Measurements from ENCODE around the gene CRYGA.

CRYGA gene

GRCh38 chr2:208163489-208163888, at the start of gene CRYGA:
Gene CRYGA (minus strand): TSS chr2:208163589. CDS start chr2:208163556, 33 bp downstream.
- DNase-seq: no peak

GRCh38 chr2:208210688-208211451, 47.5 kb upstream of the CRYGA start:
- no peak for DNase-seq

DNA sequence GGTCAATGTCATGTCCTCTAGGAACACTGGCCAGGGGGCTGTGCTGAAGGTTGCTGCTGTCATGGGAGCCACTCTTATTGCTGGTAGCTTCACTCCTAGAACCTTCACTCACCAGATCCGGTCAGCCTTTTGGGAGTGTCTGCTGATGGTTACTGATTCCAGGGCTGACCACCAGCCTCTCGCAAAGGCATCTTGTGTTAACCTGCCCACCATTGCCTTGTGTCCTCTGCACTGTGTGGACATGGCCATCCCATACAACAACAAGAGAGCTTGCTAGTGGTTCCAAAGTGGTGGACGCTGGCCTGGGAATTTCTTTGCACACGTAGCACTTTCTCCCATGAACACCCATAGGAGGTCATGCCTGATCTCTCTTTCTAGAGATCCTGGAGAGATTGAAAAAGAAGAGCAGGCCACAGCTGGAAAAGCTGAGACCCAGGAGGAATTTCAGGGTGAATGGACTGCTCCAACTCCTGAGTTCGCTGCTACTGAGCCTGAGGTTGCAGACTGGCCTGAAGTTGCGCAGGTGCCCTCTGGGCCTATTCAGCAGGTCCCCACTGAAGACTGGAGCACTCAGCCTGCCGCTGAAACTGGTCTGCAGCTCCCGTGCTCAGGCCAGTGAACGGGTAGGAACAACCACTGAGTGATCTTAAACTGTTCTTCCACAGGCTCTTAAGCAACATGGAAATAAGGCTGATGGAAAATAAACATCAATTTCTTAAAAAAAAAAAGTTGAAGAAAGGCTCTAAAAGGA, 45.1 kb upstream of the CRYGA start:
- DNase-seq: no peak

- no peak for DNase-seq
Observed at GRCh38 chr2:208207769-208208168, 44.4 kb upstream of the CRYGA start.

DNA sequence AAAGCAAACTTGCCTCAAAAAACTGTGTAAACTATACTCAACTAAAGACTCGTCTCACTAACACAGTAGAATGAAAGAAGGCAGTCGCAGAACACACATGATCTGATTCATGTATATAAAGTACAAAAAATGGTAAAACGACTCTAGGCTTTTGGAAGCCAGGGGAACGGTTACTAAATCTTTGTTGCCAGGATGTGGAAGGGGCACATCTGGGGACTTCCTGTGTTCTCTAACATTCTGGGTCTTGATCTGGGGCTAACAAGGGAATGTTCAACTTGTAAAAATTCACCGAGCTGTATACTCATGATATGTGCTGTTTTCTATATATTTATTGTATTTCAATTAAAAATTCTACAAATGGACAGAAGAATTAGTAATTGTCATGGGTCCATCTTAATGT, 40.8 kb upstream of the CRYGA start:
- DNase-seq: no peak

DNA sequence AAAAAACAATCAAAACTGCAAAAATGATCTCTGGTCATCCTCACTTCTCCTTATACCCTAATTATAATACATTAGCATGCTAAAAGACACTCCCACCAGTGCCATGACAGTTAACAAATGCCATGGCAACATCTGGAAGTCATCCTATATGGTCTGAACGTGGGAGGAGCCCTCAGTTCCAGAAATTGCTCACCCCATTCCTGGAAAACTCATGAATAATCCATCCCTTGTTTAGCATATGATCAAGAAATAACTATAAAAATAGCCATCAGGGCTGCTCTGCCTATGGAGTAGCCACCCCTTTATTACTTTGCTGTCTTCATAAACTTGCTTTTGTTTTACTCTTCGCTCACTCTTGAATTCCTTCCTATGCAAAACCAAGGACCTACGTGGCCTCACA, 32.1 kb upstream of the CRYGA start:
- DNase-seq: no peak

GRCh38 chr2:208192611-208193236, 29.3 kb upstream of the CRYGA start:
- DNase-seq: no peak

- DNase-seq: peak in 1 of 2 experiments; percentile 41
Observed at GRCh38 chr2:208189810-208190503, 26.6 kb upstream of the CRYGA start, which contains the start of gene C2orf80. Gene C2orf80 (minus strand): TSS chr2:208190030. CDS start chr2:208186986, 3,044 bp downstream.

- DNase-seq: peak; percentile 53 to 70
Observed at GRCh38 chr2:208189069-208189809, 25.9 kb upstream of the CRYGA start.

GRCh38 chr2:208186893-208187292, 23.5 kb upstream of the CRYGA start:
- DNase-seq: no peak

- no peak for DNase-seq
Observed at GRCh38 chr2:208186465-208186864, 23.1 kb upstream of the CRYGA start.

GRCh38 chr2:208183972-208184705, 20.8 kb upstream of the CRYGA start:
- DNase-seq: peak; percentile 34 to 60

- DNase-seq: peak in 1 of 2 experiments; percentile 3
Observed at GRCh38 chr2:208183526-208183925, 20.1 kb upstream of the CRYGA start.

DNA sequence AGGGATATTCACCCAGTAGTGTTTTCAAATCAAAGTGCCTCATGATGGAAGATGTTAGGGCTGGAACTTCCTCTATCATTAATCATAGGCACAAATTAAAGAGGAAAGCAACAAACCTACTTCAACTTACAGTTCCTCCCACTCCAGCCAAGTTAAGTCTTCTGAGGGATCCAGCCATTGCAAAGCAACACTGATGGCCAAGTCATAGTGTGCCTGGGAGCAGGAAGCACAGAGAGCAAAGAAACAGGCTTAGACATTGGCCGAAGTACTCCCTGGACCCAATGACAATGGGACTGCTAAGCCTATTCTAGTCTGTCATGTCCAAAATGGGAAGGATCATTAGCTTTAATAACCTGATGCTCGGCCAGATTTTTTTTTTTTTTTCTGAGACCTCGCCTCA, 19.4 kb upstream of the CRYGA start:
- DNase-seq: no peak

GRCh38 chr2:208179028-208179609, 15.7 kb upstream of the CRYGA start:
- no peak for DNase-seq

DNA sequence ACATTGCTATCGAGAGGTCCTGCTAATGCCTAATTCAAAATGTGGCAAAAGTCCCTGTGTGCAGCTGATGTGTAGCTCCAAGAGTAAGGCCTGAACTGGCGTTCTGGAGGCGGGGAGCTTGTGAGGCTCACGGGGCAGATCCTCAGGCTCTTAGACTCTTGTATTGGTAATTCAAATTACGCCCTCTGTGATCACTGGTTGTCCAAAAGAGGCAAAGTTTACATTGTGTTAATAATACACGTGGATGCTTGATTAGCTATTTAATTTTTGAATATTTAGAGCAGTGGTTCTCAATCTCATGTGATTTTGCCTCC, 12.4 kb upstream of the CRYGA start:
- no peak for DNase-seq

DNA sequence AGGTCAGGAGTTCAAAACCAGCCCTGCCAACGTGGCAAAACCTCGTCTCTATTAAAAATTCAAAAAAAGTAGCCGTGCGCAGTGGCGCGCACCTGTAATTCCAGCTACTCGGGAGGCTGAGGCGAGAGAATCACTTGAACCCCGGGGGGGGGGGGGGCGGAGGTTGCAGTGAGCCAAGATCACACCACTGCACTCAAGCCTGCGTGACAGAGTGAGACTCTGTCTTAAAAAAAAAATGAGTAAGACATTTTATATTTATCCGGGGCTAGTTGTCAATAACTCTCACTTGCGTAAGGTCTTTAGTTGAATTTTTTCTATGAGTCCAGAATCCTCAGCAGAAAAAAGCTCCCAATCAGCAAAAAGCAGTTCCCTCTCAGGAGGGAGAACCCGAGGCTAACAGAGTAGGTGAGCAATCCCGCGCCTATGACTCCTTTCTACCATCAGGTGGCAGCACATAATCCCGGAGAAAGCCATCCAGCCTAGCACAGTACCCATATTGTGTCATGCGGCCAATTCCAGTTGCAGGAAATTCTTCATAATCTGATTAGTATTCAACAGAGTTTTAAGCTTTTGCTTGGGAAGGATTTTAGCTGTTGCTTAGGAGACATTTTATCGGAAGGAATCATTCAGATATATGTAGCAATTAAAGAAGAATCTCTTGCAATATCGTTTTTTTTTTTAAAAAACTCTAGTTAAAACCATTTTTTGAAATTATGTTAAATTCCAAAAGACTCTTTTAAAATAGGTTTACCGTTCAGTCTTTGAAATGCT, 11.9 kb upstream of the CRYGA start:
- DNase-seq: peak; percentile 77 to 88

- DNase-seq: no peak
Observed at GRCh38 chr2:208174144-208174543, 10.8 kb upstream of the CRYGA start.

DNA sequence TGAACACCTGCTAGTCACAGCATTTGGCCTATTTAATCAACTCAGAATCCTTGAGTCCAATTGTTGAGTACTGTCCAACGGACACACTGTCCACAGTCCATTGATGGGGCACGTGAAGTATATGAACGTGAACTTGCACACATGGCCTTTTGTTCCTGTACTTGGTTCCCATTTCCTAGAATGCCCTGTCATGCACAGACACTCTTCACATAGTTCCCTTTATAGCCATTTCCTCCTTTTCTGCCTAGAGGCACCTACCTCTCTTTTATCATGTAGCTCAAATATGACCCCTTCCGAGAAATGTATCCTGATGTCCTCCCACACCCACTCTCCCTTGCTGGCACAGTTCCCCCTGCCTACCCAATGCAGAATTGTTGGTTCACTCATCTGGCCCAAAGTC, 8.7 kb upstream of the CRYGA start:
- DNase-seq: no peak

DNA sequence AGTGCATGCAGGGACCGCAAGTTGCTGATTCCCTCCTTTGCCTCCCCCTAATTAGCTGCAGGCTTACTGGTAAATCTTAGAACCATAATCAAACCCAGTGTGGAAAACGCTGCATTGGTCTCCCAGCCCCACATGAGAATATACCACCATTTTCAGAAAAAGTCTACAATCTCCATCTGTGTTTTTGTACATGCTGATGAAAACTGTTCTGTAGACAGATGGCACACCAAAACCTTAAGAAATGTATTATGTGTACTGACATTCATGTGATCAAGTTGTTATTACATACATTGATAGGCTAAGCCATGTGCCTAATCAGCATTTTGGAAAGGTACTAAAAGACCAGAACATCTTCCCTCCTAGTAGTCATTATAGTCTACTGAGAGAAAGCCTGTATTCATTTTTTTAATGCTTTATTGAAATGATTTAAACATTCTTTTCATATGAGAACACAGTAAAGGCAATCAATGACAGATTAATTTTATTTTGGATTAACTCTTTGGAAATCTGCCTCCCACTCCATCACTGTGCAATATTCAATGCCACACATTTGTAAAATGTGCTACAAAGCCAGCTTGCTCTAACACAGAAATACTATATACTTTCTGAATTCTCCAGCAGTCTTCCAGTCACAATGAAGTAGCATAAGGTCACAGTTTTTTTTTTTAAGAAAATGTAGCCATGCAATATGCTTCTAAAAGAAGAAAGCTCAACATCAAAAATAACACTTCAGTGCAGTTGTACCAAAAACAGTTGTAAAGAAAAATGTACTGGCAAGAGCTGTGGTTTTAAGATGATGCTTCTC, 1.8 kb upstream of the CRYGA start:
- no peak for DNase-seq
